ENCODE results near the gene RAD18. TPM values are rescaled to one million over a fixed set of nuclear protein-coding genes. Genes with fewer than 3 reads are reported as not detected.

Gene RAD18
- total and polyA plus RNA-seq, 11 donors = 0.76 to 6.1 (median 2.5) TPM

DNA sequence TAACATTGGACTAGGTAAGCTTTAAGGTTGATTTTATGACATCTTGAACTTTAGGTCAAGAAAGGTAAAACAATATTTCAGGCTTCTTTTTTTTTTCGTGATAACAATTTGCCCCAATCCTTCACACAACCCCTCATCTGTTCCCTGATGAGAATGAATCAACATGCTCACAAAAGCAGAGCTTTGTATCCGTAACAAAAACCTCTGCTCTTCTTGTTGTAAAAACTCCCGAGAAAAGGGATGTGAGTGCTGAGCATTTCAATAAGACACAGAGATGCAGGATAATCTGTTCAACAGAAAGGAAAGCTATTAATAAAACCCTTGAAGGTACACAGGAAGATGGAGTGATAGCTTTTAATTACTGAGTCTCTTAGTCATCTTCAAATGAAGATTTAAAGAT, 94.3 kb downstream of the RAD18 start:
- intact Hi-C loops (cut with DNase I) = no loop called here
- H3K4me3 ChIP-seq = no peak overlapping the region
- TF ChIP-seq POLR2A (IDR thresholded peaks at IDR 0.05) = no peak
- TF ChIP-seq, protein P1, sequence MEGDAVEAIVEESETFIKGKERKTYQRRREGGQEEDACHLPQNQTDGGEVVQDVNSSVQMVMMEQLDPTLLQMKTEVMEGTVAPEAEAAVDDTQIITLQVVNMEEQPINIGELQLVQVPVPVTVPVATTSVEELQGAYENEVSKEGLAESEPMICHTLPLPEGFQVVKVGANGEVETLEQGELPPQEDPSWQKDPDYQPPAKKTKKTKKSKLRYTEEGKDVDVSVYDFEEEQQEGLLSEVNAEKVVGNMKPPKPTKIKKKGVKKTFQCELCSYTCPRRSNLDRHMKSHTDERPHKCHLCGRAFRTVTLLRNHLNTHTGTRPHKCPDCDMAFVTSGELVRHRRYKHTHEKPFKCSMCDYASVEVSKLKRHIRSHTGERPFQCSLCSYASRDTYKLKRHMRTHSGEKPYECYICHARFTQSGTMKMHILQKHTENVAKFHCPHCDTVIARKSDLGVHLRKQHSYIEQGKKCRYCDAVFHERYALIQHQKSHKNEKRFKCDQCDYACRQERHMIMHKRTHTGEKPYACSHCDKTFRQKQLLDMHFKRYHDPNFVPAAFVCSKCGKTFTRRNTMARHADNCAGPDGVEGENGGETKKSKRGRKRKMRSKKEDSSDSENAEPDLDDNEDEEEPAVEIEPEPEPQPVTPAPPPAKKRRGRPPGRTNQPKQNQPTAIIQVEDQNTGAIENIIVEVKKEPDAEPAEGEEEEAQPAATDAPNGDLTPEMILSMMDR (IDR thresholded peaks at IDR 0.05) = no peak
- no peak for ATAC-seq
- H3K27ac ChIP-seq = no peak overlapping the region
- DNase-seq = no peak
- WGBS, 4 donors = 78 to 91% (median 81%) methylated on average over 3 of the region's 3 CpGs
- no peaks in the 10 kb centered on the region for H3K27me3 ChIP-seq
- no peaks in the 10 kb centered on the region for H3K4me1 ChIP-seq
- H3K9me3 ChIP-seq = no peaks in the 10 kb centered on the region
- no peaks in the 10 kb centered on the region for H3K36me3 ChIP-seq

DNA sequence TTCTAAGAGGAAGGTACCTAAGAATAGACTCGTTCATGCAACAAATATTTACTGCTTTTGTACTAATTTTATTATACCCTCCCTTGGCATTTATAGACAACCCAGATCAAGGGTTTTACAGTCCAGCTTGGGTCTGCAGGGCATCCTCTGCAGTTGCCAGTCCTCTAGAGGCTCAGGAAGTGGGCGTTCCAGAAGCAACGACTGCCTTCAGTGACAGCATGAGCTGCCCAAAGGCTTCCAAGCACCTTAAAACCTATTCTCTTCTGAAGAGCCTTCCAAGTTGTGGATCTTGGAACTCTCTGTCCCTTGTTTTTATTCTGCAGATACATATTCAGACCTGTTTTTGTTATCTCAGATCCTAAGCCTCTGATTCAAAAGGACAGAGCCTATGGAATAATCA, 95.6 kb downstream of the RAD18 start:
- TF ChIP-seq POLR2A (IDR thresholded peaks at IDR 0.05) = no peak
- TF ChIP-seq, protein P1 (IDR thresholded peaks at IDR 0.05) = no peak
- Histone ChIP-seq H3K36me3 (no peaks in the 10 kb centered on the region), H3K4me3 (no peak overlapping the region), H3K27ac (no peak overlapping the region), H3K4me1 (no peaks in the 10 kb centered on the region), H3K9me3 (no peaks in the 10 kb centered on the region), H3K27me3 (no peaks in the 10 kb centered on the region)
- intact Hi-C loops (cut with DNase I) = no loop called here
- WGBS, 4 donors = 64 to 79% (median 76%) methylated on average over 3 of the region's 3 CpGs
- no peak for DNase-seq
- ATAC-seq = no peak

- intact Hi-C loops (cut with DNase I) = no loop called here
- no peak overlapping the region for H3K4me3 ChIP-seq
- H3K36me3 ChIP-seq = no peaks in the 10 kb centered on the region
- no peak overlapping the region for H3K27ac ChIP-seq
- TF ChIP-seq POLR2A (IDR thresholded peaks at IDR 0.05) = no peak
- TF ChIP-seq, protein P1 (IDR thresholded peaks at IDR 0.05) = no peak
- H3K4me1 ChIP-seq = no peaks in the 10 kb centered on the region
- ATAC-seq (no peak), DNase-seq (no peak)
- H3K9me3 ChIP-seq = no peaks in the 10 kb centered on the region
- 92 to 98% (median 96%) methylated on average over 4 of the region's 4 CpGs for WGBS, 4 donors
- H3K27me3 ChIP-seq = no peaks in the 10 kb centered on the region
Measured at GRCh38 chr3:8865697-8866096, 97.6 kb downstream of the RAD18 start.

GRCh38 chr3:8864402-8865350, 98.6 kb downstream of the RAD18 start:
- H3K27me3 ChIP-seq = no peaks in the 10 kb centered on the region
- WGBS, 4 donors = 80 to 87% (median 82%) methylated on average over 16 of the region's 16 CpGs
- no peak overlapping the region for H3K27ac ChIP-seq
- H3K36me3 ChIP-seq = no peaks in the 10 kb centered on the region
- DNase-seq (no peak), ATAC-seq (no peak)
- H3K4me3 ChIP-seq = peak overlapping the region in 1 of 12 donors; percentile 4
- no peaks in the 10 kb centered on the region for H3K9me3 ChIP-seq
- intact Hi-C loops (cut with DNase I) = no loop called here
- TF ChIP-seq, protein P1 (IDR thresholded peaks at IDR 0.05) = no peak
- TF ChIP-seq POLR2A (IDR thresholded peaks at IDR 0.05) = no peak
- H3K4me1 ChIP-seq = no peaks in the 10 kb centered on the region
